ENCODE measurements around the gene SORCS2.

SORCS2 gene

GRCh38 chr4:7766661-7767345 is 574.5 kb downstream of the SORCS2 start:
- H3K36me3 ChIP-seq (ENCODE audit: insufficient read depth, low read length) = peaks cover 20% of the 10 kb centered on the region; the same call in 1 of the 2 replicates
- no peak overlapping the region for H3K9ac ChIP-seq (ENCODE audit: low read depth, low read length)
- no peaks in the 10 kb centered on the region for H3K9me3 ChIP-seq (ENCODE audit: insufficient read depth, low read depth, low read length)
- H3K27ac ChIP-seq (ENCODE audit: low read depth, low read length) = no peak overlapping the region
- WGBS = 96% methylated on average over 23 of the region's 23 CpGs
- no peak overlapping the region for H3K4me3 ChIP-seq (ENCODE audit: low read length)
- H3K4me1 ChIP-seq (ENCODE audit: insufficient read depth, low read length) = no peaks in the 10 kb centered on the region
- H3K27me3 ChIP-seq (ENCODE audit: insufficient read depth, low read length) = no peaks in the 10 kb centered on the region

GRCh38 chr4:7767526-7767925 is 575.2 kb downstream of the SORCS2 start:
- Histone ChIP-seq H3K36me3 (ENCODE audit: insufficient read depth, low read length) (peaks cover 24% of the 10 kb centered on the region; the same call in 1 of the 2 replicates), H3K27me3 (ENCODE audit: insufficient read depth, low read length) (no peaks in the 10 kb centered on the region), H3K27ac (ENCODE audit: low read depth, low read length) (no peak overlapping the region), H3K4me3 (ENCODE audit: low read length) (no peak overlapping the region), H3K9ac (ENCODE audit: low read depth, low read length) (no peak overlapping the region), H3K4me1 (ENCODE audit: insufficient read depth, low read length) (no peaks in the 10 kb centered on the region), H3K9me3 (ENCODE audit: insufficient read depth, low read depth, low read length) (no peaks in the 10 kb centered on the region)
- WGBS = 92% methylated on average over 9 of the region's 9 CpGs

- H3K4me3 ChIP-seq (ENCODE audit: low read length) = no peak overlapping the region
- peaks cover 24% of the 10 kb centered on the region; the same call in 1 of the 2 replicates for H3K36me3 ChIP-seq (ENCODE audit: insufficient read depth, low read length)
- WGBS = 92% methylated on average over 13 of the region's 13 CpGs
- no peaks in the 10 kb centered on the region for H3K9me3 ChIP-seq (ENCODE audit: insufficient read depth, low read depth, low read length)
- no peak overlapping the region for H3K9ac ChIP-seq (ENCODE audit: low read depth, low read length)
- H3K27me3 ChIP-seq (ENCODE audit: insufficient read depth, low read length) = no peaks in the 10 kb centered on the region
- no peak overlapping the region for H3K27ac ChIP-seq (ENCODE audit: low read depth, low read length)
- no peaks in the 10 kb centered on the region for H3K4me1 ChIP-seq (ENCODE audit: insufficient read depth, low read length)
Measured at GRCh38 chr4:7767966-7768365, 575.6 kb downstream of the SORCS2 start.

GRCh38 chr4:7768736-7769135 is 576.4 kb downstream of the SORCS2 start:
- H3K27me3 ChIP-seq (ENCODE audit: insufficient read depth, low read length) = no peaks in the 10 kb centered on the region
- no peaks in the 10 kb centered on the region for H3K4me1 ChIP-seq (ENCODE audit: insufficient read depth, low read length)
- H3K27ac ChIP-seq (ENCODE audit: low read depth, low read length) = no peak overlapping the region
- H3K9me3 ChIP-seq (ENCODE audit: insufficient read depth, low read depth, low read length) = no peaks in the 10 kb centered on the region
- H3K9ac ChIP-seq (ENCODE audit: low read depth, low read length) = no peak overlapping the region
- WGBS = 89% methylated on average over 16 of the region's 16 CpGs
- no peak overlapping the region for H3K4me3 ChIP-seq (ENCODE audit: low read length)
- peaks cover 28% of the 10 kb centered on the region for H3K36me3 ChIP-seq (ENCODE audit: insufficient read depth, low read length)

- Histone ChIP-seq H3K9me3 (ENCODE audit: insufficient read depth, low read depth, low read length) (no peaks in the 10 kb centered on the region), H3K4me3 (ENCODE audit: low read length) (no peak overlapping the region), H3K27ac (ENCODE audit: low read depth, low read length) (no peak overlapping the region), H3K36me3 (ENCODE audit: insufficient read depth, low read length) (peaks cover 30% of the 10 kb centered on the region), H3K9ac (ENCODE audit: low read depth, low read length) (no peak overlapping the region), H3K27me3 (ENCODE audit: insufficient read depth, low read length) (no peaks in the 10 kb centered on the region), H3K4me1 (ENCODE audit: insufficient read depth, low read length) (no peaks in the 10 kb centered on the region)
- WGBS = 83% methylated on average over 20 of the region's 20 CpGs
Measured at GRCh38 chr4:7769396-7770223, 577.3 kb downstream of the SORCS2 start.

GRCh38 chr4:7770224-7771050 is 578.1 kb downstream of the SORCS2 start:
- H3K27me3 ChIP-seq (ENCODE audit: insufficient read depth, low read length) = no peaks in the 10 kb centered on the region
- H3K9ac ChIP-seq (ENCODE audit: low read depth, low read length) = no peak overlapping the region
- no peak overlapping the region for H3K27ac ChIP-seq (ENCODE audit: low read depth, low read length)
- H3K36me3 ChIP-seq (ENCODE audit: insufficient read depth, low read length) = peaks cover 33% of the 10 kb centered on the region
- peaks cover 5% of the 10 kb centered on the region; the same call in 1 of the 2 replicates for H3K4me1 ChIP-seq (ENCODE audit: insufficient read depth, low read length)
- no peak overlapping the region for H3K4me3 ChIP-seq (ENCODE audit: low read length)
- no peaks in the 10 kb centered on the region for H3K9me3 ChIP-seq (ENCODE audit: insufficient read depth, low read depth, low read length)
- 84% methylated on average over 13 of the region's 13 CpGs for WGBS

- no peak overlapping the region for H3K4me3 ChIP-seq (ENCODE audit: low read length)
- H3K4me1 ChIP-seq (ENCODE audit: insufficient read depth, low read length) = peaks cover 5% of the 10 kb centered on the region; the same call in 1 of the 2 replicates
- no peak overlapping the region for H3K9ac ChIP-seq (ENCODE audit: low read depth, low read length)
- H3K27me3 ChIP-seq (ENCODE audit: insufficient read depth, low read length) = no peaks in the 10 kb centered on the region
- 95% methylated on average over 5 of the region's 6 CpGs for WGBS
- H3K27ac ChIP-seq (ENCODE audit: low read depth, low read length) = no peak overlapping the region
- no peaks in the 10 kb centered on the region for H3K9me3 ChIP-seq (ENCODE audit: insufficient read depth, low read depth, low read length)
- H3K36me3 ChIP-seq (ENCODE audit: insufficient read depth, low read length) = peaks cover 37% of the 10 kb centered on the region
Measured at GRCh38 chr4:7771056-7771455, 578.7 kb downstream of the SORCS2 start.

GRCh38 chr4:7771541-7772507 is 579.5 kb downstream of the SORCS2 start:
- Histone ChIP-seq H3K4me1 (ENCODE audit: insufficient read depth, low read length) (peaks cover 5% of the 10 kb centered on the region; the same call in 1 of the 2 replicates), H3K36me3 (ENCODE audit: insufficient read depth, low read length) (peaks cover 38% of the 10 kb centered on the region), H3K27ac (ENCODE audit: low read depth, low read length) (no peak overlapping the region), H3K27me3 (ENCODE audit: insufficient read depth, low read length) (no peaks in the 10 kb centered on the region), H3K4me3 (ENCODE audit: low read length) (no peak overlapping the region), H3K9me3 (ENCODE audit: insufficient read depth, low read depth, low read length) (no peaks in the 10 kb centered on the region), H3K9ac (ENCODE audit: low read depth, low read length) (no peak overlapping the region)
- WGBS = 94% methylated on average over 26 of the region's 26 CpGs

- H3K27me3 ChIP-seq (ENCODE audit: insufficient read depth, low read length) = no peaks in the 10 kb centered on the region
Measured at GRCh38 chr4:7772711-7773385, 580.5 kb downstream of the SORCS2 start.

More at GRCh38 chr4:7772711-7773385, 580.5 kb downstream of the SORCS2 start:
- H3K9me3 ChIP-seq (ENCODE audit: insufficient read depth, low read depth, low read length) = no peaks in the 10 kb centered on the region
- peaks cover 43% of the 10 kb centered on the region for H3K36me3 ChIP-seq (ENCODE audit: insufficient read depth, low read length)
- no peak overlapping the region for H3K4me3 ChIP-seq (ENCODE audit: low read length)
- 75% methylated on average over 31 of the region's 31 CpGs for WGBS
- H3K9ac ChIP-seq (ENCODE audit: low read depth, low read length) = no peak overlapping the region
- H3K4me1 ChIP-seq (ENCODE audit: insufficient read depth, low read length) = peaks cover 5% of the 10 kb centered on the region; the same call in 1 of the 2 replicates
- no peak overlapping the region for H3K27ac ChIP-seq (ENCODE audit: low read depth, low read length)

Data from HUES64 (cell line).